Activated T-helper 17 cell treated with anti-CD3 and anti-CD28 coated beads, Interleukin-2, amount 50 U/mL, for 72 hours (primary cell): ENCODE results near the gene SLC2A1. TPM values are rescaled to one million over a fixed set of nuclear protein-coding genes. Genes with fewer than 3 reads are reported as not detected.

Source experiments
- ATAC-seq: fragments of 150-1000 bp; cut with Tn5 transposase; replicated peaks from 2 replicates; pipeline ENCODE4 v1.10.0; 2021; ENCODE audit warnings: mild to moderate bottlenecking, moderate library complexity
- H3K27ac Mint-ChIP-seq: one replicate; pipeline ENCODE4 v1.8.0; 2022; ENCODE audit warnings: mixed read lengths
- H3K27me3 Mint-ChIP-seq: one replicate; pipeline ENCODE4 v1.8.0; 2022; ENCODE audit warnings: mixed read lengths
- H3K36me3 Mint-ChIP-seq: one replicate; pipeline ENCODE4 v1.8.0; 2022; ENCODE audit warnings: low read depth, mild to moderate bottlenecking, mixed read lengths
- H3K4me1 Mint-ChIP-seq: one replicate; pipeline ENCODE4 v1.8.0; 2022; ENCODE audit warnings: mixed read lengths
- H3K4me3 Mint-ChIP-seq: one replicate; pipeline ENCODE4 v1.8.0; 2022; ENCODE audit warnings: mild to moderate bottlenecking, mixed read lengths
- H3K9me3 Mint-ChIP-seq: one replicate; pipeline ENCODE4 v1.8.0; 2022; ENCODE audit warnings: mixed read lengths
- total RNA-seq, 2 donors: library from RNA; stranded (reverse); gene quantifications; one replicate each; pipeline ENCODE4 v1.2.3, GENCODE V29; 2022

The SLC2A1 gene
- total RNA-seq, 2 donors from 2014 or later, result 217 to 280 TPM

- no peaks in the 10 kb centered on the region for H3K9me3 Mint-ChIP-seq
- ATAC-seq, result no peak
- peak overlapping the region; percentile 88 for H3K27ac Mint-ChIP-seq
- H3K4me1 Mint-ChIP-seq, result peaks cover 57% of the 10 kb centered on the region
- H3K36me3 Mint-ChIP-seq, result peaks cover 100% of the 10 kb centered on the region
- peak overlapping the region; percentile 69 for H3K4me3 Mint-ChIP-seq
- H3K27me3 Mint-ChIP-seq, result no peaks in the 10 kb centered on the region
Observed at GRCh38 chr1:42944246-42944928, 14.3 kb downstream of the SLC2A1 start.

DNA sequence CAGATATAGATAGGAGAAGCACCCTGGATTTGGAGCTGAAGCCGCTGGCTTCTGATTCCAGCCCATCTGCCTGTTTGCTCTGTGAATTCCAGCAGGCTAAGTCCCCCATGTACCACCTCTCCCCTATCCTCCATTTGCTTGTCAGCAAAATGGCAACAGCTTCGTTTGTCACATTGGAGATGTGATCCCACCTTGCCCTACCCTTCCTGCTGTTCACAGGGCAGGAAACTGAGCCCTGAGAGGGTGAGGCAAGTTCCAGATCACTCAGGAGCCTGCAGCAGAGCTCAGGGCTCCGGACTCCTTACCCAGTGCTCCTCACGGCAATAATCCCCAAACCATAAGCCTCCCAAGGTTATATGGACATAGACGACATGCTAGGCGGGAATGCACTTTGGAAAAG is 14.9 kb downstream of the SLC2A1 start:
- ATAC-seq, result no peak
- Mint-ChIP-seq H3K4me3 (peak overlapping the region; percentile 69), H3K9me3 (no peaks in the 10 kb centered on the region), H3K27ac (peak overlapping the region; percentile 88), H3K4me1 (peaks cover 58% of the 10 kb centered on the region), H3K27me3 (no peaks in the 10 kb centered on the region), H3K36me3 (peaks cover 100% of the 10 kb centered on the region)

- H3K4me1 Mint-ChIP-seq, result peaks cover 64% of the 10 kb centered on the region
- H3K36me3 Mint-ChIP-seq, result peaks cover 100% of the 10 kb centered on the region
- no peaks in the 10 kb centered on the region for H3K27me3 Mint-ChIP-seq
- no peaks in the 10 kb centered on the region for H3K9me3 Mint-ChIP-seq
- H3K4me3 Mint-ChIP-seq, result peak overlapping the region; percentile 69
- H3K27ac Mint-ChIP-seq, result peak overlapping the region; percentile 92
- ATAC-seq, result no peak
Observed at GRCh38 chr1:42943166-42943565, 15.5 kb downstream of the SLC2A1 start.

DNA sequence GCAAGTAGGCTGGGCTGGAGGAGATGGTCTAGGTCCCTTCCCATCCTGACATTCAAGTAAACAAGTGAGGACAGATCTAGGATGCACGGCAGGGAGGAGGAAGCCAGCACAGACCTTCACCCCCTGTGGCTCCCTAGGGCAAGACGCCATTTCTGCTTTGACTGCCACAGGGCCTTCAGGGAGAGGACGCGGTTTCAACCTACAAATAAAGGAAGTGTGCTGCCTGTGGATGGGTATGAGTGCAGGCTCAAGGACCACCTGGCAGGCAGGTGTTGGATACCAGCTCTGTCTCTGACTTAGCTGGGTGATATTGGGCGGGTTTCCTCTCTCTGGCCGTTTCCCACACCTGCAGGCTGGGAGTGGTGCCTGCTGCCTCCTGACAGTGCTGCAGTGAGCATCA is 16.2 kb downstream of the SLC2A1 start:
- no peak for ATAC-seq
- Mint-ChIP-seq H3K27me3 (no peaks in the 10 kb centered on the region), H3K4me3 (peak overlapping the region; percentile 69), H3K27ac (peak overlapping the region; percentile 92), H3K9me3 (no peaks in the 10 kb centered on the region), H3K36me3 (peaks cover 100% of the 10 kb centered on the region), H3K4me1 (peaks cover 69% of the 10 kb centered on the region)

- Mint-ChIP-seq H3K4me1 (peaks cover 73% of the 10 kb centered on the region), H3K9me3 (no peaks in the 10 kb centered on the region), H3K27ac (peak overlapping the region; percentile 92), H3K36me3 (peaks cover 100% of the 10 kb centered on the region), H3K4me3 (peak overlapping the region; percentile 69), H3K27me3 (no peaks in the 10 kb centered on the region)
- peak; percentile 39 for ATAC-seq
Observed at GRCh38 chr1:42941640-42942330, 16.9 kb downstream of the SLC2A1 start.

DNA sequence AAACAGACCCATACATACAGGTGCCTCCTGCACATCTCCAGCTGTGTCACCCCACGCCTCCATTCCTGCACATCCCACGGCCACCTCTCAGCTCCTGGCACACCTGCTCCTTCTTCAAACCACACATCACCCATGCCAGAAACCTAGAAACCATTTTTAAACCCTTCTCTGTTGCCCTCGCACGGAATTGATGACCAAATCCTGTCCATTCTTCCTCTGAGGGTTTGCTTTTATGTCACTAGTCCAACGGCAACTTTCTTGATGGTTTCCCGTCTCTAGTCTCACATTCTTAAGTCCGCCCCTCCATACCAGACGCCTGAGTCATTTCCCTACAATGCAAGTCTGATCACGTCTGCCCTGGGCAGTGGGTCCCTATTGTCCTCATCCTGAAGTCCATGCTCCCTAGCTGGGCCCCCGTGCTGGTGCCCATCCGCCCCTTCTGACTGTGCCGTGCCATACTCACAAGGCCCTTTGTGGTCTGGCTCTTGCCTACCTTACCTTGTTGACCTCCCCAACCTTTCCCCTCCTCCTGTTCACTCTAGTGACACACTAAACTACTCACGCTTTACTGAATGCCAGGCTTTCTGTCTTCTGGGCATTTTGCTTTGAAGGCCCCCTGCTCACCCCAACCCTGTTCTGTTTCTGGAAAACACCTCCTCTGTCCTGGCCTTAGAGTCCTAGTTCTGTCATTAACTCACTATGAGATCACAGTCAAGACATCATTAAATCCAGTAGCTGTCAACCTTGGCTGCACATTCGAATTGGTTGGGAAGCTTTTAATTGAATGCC is 17.6 kb downstream of the SLC2A1 start:
- Mint-ChIP-seq H3K27me3 (no peaks in the 10 kb centered on the region), H3K4me1 (peaks cover 72% of the 10 kb centered on the region), H3K27ac (peak overlapping the region; percentile 92), H3K36me3 (peaks cover 100% of the 10 kb centered on the region), H3K4me3 (peak overlapping the region; percentile 69), H3K9me3 (no peaks in the 10 kb centered on the region)
- ATAC-seq, result peak; percentile 66

- Mint-ChIP-seq H3K9me3 (no peaks in the 10 kb centered on the region), H3K4me3 (peak overlapping the region; percentile 69), H3K27me3 (no peaks in the 10 kb centered on the region), H3K27ac (peak overlapping the region; percentile 89), H3K4me1 (peaks cover 74% of the 10 kb centered on the region), H3K36me3 (peaks cover 100% of the 10 kb centered on the region)
- no peak for ATAC-seq
Observed at GRCh38 chr1:42938645-42939615, 19.7 kb downstream of the SLC2A1 start.

DNA sequence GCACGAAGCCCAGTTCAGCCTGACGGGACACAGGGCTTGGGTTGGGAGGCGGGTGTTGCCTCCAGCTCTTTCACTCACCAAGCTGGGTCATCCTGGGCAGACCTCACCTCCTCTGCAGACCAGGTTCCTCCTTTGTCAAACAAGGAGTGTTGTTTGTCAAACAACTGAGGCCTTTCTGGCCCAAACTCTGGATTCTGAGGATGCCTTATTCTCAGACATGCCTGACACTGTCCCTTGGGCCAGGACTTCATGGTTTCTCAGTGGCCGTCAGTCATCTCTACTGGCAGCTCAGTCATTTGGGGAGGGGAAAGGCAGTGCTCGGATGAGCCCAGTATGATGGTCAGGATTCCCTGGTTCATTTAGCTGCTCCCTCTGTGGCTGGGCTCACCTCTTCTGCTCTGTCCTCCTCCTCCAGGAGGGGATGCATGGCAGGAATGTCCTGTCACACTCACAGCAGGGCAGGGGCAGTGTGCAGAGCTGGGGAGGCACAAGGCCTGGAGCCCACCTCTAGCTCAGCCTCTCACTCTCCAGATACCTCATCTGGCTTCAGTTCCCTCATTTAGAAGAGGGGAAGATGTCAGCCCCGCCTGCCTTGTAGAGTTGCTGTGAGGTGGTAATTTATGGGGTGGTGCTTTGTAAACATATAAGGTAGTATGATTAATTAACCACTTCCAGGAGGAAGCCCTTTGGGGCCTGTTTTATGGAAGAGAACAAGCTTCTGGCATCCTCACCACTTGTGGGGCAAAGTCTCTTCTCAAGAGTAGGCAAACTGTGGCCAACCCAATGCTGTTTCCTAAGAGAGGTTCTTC is 20.6 kb downstream of the SLC2A1 start:
- H3K36me3 Mint-ChIP-seq, result peaks cover 100% of the 10 kb centered on the region
- H3K27me3 Mint-ChIP-seq, result no peaks in the 10 kb centered on the region
- ATAC-seq, result peak; percentile 9
- H3K9me3 Mint-ChIP-seq, result no peaks in the 10 kb centered on the region
- H3K4me1 Mint-ChIP-seq, result peaks cover 79% of the 10 kb centered on the region
- peak overlapping the region; percentile 69 for H3K4me3 Mint-ChIP-seq
- H3K27ac Mint-ChIP-seq, result peak overlapping the region; percentile 89

DNA sequence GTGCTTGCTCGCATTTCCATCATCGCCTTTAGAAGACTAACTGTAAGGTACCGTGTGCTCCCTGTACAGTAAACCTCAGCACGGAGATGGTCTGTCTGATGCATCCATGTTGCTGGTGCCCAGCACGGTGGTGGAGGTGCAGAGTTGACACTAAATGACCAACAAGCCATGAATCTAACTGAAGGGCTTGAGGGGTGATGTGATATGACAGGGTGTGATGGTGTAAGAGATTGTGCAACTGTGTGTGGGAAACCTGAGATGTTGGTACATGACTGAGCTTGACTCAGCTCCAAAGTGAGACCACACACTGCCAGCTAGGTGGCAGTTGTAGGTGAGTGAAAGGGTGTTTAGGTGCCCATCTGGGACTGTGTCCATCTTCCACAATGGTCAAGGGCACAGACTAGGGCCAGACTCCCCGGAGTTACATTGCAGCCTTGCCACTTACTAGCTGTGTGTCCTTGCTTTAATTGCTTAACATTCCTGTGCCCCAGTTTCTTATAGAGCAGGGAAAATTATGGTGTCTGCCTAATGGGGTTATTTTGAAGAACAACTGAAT is 21.4 kb downstream of the SLC2A1 start:
- Mint-ChIP-seq H3K36me3 (peaks cover 100% of the 10 kb centered on the region), H3K4me3 (peak overlapping the region; percentile 69), H3K9me3 (no peaks in the 10 kb centered on the region), H3K4me1 (peaks cover 79% of the 10 kb centered on the region), H3K27ac (peak overlapping the region; percentile 89), H3K27me3 (no peaks in the 10 kb centered on the region)
- peak; percentile 53 for ATAC-seq

- Mint-ChIP-seq H3K4me1 (peaks cover 74% of the 10 kb centered on the region), H3K9me3 (no peaks in the 10 kb centered on the region), H3K27ac (peak overlapping the region; percentile 89), H3K27me3 (no peaks in the 10 kb centered on the region), H3K36me3 (peaks cover 100% of the 10 kb centered on the region), H3K4me3 (peak overlapping the region; percentile 69)
- ATAC-seq, result peak; percentile 37
Observed at GRCh38 chr1:42936309-42937078, 22.2 kb downstream of the SLC2A1 start.

DNA sequence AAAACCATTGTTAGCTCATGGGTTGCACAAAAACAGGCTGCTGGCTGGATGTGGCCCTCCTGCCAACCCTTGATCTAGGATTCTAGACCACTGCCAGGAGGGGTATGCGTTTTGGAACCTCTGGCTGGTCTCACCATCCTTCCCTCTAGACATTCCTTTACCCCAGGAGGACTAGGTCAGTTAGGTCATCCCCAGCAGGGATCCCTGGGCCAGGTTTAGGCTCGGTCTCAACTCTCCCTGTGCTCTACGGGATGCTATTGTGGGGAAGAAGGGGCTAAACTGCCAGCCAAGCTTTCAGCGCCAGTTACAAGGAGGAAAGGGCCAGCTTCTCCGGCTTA is 22.7 kb downstream of the SLC2A1 start:
- Mint-ChIP-seq H3K27me3 (no peaks in the 10 kb centered on the region), H3K9me3 (no peaks in the 10 kb centered on the region), H3K27ac (peak overlapping the region; percentile 89), H3K4me3 (peak overlapping the region; percentile 69), H3K4me1 (peaks cover 74% of the 10 kb centered on the region), H3K36me3 (peaks cover 100% of the 10 kb centered on the region)
- no peak for ATAC-seq

DNA sequence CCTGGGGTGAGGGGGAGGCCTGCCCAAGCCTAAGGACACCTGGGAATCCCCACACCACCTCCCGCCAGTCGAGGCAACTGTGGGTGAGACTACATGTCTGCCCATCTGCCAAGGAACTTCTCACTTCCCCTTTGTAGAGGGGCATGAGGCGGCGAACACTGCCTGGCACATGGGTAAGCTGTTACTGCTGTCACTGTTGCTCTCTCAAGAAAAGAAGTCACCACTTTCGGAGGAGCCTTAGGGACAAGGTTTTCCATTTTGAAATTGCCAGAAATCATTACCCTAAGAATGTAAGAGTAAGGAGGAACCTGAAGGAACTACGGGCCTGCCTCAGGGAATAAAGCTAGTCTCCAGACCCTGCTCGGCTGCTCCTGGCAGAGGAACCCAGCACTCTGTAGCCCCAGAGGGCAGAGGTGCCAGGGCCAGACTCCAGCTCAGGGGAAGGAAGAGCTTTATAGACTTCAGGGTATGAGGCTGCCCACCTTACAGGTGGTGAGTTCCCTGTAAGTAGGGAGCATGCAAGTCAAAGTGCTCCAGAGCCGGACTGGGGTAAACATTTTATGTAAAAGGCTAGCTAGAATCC is 23.3 kb downstream of the SLC2A1 start:
- peaks cover 70% of the 10 kb centered on the region for H3K4me1 Mint-ChIP-seq
- ATAC-seq, result no peak
- peak overlapping the region; percentile 69 for H3K4me3 Mint-ChIP-seq
- peak overlapping the region; percentile 89 for H3K27ac Mint-ChIP-seq
- no peaks in the 10 kb centered on the region for H3K27me3 Mint-ChIP-seq
- peaks cover 100% of the 10 kb centered on the region for H3K36me3 Mint-ChIP-seq
- H3K9me3 Mint-ChIP-seq, result no peaks in the 10 kb centered on the region
